Non-pigmented ciliary epithelial cell (primary cell): ENCODE measurements around the gene RGMB.
A peak's percentile ranks its signal among the peaks of the same experiment; 100 is the strongest.
"Not testable (repeated sequence)": the region's sequence is repeated elsewhere in the genome, so short reads cannot be mapped to it uniquely, and the experiment has no call there.

Experiments used
- DNase-seq: peaks from one replicate; pipeline ENCODE4 v3.0.0-alpha.2; 2010; ENCODE audit warnings: low read depth

RGMB gene, protein sequence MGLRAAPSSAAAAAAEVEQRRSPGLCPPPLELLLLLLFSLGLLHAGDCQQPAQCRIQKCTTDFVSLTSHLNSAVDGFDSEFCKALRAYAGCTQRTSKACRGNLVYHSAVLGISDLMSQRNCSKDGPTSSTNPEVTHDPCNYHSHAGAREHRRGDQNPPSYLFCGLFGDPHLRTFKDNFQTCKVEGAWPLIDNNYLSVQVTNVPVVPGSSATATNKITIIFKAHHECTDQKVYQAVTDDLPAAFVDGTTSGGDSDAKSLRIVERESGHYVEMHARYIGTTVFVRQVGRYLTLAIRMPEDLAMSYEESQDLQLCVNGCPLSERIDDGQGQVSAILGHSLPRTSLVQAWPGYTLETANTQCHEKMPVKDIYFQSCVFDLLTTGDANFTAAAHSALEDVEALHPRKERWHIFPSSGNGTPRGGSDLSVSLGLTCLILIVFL

DNA sequence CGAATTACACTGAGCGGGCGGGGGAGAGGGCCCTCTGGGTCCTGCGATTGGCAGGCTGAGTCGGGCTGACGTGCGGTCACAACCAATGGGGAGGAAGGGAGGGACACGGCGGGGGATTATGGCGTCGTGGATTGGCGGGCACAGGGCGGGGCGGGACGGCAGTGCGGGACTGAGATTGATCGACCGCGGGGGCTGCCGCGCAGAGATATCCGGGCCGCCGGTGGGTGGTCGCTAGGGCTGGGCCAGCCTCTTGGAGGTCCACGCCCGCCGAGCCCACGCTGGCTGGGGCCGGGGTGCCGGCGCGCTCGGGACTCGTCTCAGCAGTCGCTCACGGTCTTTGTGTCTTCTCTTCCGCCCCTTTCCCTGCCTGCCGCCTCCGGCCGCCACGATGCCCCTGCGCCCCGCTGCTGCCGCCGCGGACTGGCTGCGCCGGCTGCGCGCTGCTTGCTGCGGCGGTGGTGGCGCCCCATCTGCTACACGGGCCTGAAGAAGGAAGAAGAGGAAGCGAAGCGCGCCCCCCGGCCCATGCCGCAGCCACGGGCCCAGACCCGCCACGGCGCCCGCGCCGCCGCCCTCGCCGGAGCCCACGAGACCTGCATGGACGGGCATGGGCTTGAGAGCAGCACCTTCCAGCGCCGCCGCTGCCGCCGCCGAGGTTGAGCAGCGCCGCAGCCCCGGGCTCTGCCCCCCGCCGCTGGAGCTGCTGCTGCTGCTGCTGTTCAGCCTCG lies at the start of gene RGMB:
Gene RGMB (plus strand): TSS at position 200 of the 728 bp plus-strand sequence. CDS start 408 bp downstream, at position 608.
- peak; percentile 98 for DNase-seq

DNA sequence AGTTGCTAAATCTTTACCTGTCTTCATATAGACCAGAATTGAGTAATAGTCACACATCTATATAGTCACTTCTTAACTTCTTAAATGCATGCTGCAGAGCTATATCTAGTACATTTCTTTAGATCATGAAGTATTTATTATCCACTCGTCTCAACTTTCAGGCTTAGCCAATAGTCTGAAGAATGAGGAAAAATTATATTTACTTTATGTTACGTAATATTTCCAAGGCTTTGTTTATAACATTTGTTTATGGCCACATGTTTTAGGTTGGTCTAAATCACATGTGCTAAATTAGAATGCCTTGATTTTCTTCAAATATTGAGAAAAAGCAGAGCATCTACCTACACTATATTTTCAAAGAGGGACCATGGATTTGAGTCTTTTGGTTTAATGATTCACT lies 47.2 kb upstream of the RGMB start:
- DNase-seq, result no peak

DNA sequence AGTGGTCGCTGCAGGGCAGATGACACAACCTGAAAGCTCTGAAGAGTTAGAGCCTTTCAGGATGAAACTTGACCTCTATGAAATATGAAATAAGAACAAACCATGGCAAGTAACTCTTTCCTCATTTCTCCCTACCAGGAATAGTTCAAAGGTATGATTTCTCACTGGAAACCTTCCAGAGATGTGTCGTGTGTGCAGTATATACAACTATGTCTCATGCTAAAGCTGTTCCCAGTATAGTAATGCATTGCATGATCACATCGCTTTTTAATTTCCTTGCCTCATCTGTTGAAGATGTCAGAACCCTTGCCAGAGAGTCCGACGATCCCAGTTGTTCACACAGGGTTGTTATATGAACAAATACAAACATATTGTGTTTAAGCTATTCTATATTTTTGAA lies 45.8 kb upstream of the RGMB start:
- no peak for DNase-seq

DNA sequence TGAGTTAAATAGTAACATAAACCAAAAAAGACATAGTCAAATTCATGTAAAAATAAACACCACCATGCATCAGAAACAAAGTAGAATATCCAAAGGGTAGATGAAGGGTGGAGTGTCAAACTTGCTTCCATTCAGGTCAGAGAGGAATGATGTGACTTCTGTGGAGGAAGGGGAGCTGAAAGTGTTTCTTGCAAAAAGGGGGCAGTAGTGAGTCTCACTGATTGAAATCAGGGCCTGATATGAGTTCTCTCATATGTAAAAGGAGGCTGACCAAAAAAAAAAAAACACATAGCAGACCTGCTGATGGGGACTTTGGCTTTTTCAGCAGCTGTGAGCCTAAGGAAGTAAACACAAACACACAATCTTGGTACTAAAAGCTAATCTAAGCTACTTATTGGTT lies 38.8 kb upstream of the RGMB start:
- DNase-seq, result no peak

DNA sequence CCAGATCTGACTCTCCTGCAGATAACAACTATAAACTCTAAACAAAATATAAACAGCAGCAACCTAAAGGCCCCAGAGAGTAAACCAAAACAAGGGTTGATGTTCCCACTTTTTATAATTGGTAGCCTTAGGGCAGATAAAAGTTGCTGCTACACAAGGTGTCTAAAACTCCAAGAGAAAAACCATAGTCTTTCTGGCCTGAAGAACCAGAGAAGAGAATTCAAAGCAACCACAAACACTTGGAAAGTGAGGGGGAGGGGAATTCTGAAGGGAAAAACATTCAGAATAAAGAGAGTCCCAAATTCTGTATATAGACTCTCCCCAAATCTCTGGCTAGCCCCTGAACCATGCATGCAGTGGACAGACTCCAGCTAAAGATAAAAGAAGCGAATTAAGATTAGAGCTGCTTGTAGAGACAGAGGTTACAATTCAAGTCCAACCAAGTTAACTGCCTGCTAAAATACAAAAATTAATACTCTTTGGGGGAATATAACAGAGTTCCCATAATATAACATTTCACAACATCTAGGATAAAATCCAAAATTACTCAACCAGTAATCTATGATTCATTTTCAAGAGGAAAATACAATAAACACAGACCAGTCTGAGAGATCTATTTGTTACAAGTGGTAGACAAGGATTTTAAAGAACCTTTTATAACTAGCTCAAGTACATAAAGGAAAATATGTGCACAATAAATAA lies 37.5 kb upstream of the RGMB start:
- no peak for DNase-seq

DNA sequence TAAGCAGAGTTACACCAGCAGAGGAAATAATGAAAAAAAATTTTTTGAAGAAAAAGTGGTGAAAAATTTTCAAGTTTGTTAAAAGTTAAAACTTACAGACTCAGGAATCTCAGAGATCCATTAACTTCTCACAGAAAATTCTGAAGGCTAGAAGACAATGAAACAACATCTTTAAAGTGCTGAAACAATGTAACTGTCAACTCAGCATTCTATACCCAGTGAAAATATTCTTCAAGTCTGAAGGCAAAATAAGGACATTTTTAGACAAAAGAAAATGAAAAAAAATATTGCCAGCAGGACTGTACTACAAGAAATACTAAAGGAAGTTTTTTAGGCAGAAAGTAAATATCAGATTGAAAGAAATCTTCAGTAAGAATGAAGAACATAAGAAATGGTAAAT lies 36.7 kb upstream of the RGMB start:
- no peak for DNase-seq

DNA sequence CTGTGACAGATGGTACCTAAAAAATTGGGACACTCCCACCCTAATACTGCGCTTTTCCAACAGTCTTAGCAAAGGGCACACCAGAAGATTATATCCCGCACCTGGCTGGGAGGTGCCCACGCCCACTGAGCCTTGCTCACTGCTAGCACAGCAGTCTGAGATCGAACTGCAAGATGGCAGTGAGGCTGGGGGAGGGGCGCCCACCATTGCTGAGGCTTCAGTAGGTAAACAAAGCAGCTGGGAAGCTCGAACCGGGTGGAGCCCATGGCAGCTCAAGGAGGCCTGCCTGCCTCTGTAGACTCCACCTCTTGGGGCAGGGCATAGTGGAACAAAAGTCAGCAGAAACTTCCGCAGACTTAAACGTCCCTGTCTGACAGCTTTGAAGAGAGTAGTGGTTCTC lies 36.0 kb upstream of the RGMB start:
- DNase-seq, result not testable (repeated sequence)

DNA sequence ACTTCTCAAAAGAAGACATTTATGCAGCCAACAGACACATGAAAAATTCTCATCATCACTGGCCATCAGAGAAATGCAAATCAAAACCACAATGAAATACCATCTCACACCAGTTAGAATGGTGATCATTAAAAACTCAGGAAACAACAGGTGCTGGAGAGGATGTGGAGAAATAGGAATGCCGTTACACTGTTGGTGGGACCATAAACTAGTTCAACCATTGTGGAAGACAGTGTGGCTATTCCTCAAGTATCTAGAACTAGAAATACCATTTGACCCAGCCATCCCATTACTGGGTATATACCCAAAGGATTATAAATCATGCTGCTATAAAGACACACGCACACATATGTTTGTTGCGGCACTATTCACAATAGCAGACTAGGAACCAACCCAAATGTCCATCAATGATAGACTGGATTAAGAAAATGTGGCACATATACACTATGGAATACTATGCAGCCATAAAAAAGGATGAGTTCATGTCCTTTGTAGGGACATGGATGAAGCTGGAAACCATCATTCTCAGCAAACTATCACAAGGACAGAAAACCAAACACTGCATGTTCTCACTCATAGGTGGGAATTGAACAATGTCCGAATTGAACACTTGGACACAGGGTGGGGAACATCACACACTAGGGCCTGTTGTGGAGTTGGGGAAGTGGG lies 34.8 kb upstream of the RGMB start:
- DNase-seq, result not testable (repeated sequence)

DNA sequence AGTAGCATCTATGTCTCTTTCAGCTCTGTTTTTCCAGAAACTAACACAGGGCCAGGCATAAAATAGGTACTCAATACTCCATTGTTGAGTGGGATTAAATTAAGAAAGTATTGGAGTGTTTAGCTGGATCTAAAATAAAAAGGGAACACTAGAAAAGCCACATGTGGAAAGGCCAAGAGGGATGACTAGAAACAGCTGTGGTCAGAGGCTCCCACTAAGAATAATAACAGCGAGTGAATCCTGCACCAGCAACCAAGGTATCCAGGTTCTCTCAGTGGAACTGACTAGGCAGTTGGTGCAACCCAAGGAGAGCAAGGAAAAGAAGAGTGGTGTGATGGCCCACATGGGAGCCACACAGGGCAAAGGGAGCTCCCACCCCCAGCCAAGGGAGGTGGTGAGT lies 31.5 kb upstream of the RGMB start:
- no peak for DNase-seq

DNA sequence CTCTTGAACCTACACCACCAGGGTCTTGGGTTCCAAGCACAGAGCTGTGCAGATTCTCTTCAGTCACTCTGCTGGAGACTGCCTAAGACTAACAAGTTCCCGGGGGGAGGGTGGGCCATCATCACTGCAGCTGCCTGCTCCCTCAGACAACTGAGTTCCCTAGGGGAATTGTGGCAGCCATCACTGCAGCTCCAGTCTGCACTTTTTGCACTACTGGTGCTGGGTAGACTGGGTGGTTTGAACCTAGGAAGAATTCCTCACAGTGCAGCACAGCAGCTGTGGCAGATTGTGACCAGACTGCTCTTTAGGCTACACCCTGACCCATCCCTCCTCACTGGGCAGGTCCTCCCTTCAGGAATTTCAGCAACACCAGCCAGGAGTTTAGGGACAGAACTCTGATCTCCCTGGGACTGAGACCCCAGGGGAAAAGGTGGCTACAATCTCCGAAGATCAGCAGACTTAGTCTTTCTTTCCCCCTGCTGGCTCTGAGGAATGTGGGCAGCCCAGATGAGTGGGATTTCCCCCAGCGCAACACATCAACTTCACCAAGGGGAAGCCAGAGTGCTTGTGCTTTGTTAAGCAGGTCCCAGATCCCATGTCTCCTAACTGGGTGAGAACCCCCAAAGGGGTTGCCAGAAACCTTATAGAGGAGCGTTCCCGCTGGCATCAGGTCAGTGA lies 30.9 kb upstream of the RGMB start:
- DNase-seq, result no peak

DNA sequence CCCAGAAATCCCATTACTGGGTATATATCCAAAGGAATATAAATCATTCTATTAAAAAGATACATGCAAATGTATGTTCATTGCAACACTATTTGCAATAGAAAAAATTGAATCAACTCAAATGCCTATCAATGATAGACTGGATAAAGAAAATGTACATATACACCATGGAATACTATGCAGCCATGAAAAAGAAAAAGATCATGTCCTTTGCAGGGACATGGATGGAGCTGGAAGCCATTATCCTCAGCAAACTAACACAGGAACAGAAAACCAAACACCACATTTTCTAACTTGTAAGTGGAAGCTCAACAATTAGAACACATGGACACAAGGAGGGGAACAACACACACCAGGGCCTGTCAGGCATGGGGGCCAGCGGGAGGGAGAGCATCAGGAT lies 25.2 kb upstream of the RGMB start:
- DNase-seq, result not testable (repeated sequence)

DNA sequence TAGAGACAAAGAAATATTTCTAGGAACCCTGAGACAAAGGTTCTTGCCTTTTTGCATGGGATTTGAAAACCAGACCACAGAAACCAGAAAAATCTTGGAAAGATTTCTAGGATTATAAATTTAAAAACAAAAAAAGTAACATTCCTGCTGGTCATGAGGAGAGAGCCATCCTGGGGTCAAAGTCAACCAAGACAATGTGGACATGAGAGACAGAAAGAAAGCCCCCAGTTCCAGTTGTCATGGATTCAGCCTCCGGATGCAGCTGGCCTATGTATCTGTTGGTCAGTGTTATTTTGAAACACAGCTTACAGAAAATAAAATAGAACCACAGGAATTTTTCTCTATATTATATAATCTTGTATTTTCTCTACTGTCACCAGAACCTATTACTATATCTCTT lies 24.4 kb upstream of the RGMB start:
- no peak for DNase-seq

DNA sequence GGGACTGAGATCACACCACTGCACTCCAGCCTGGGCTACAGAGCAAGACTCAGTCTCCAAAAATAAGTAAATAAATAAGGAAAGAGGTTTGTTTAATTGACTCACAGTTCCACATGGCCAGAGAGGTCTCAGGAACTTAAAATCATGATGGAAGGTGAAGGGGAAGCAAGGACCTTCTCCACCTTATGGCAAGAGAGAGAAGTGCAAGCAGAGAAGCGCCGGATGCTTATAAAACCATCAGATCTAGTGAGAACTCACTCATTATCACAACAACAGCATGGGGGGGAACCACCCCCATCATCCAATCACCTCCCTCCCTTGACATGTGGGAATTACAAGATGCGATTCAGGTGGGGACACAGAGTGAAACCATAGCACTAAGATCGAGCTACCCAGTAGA lies 22.8 kb upstream of the RGMB start:
- no peak for DNase-seq

DNA sequence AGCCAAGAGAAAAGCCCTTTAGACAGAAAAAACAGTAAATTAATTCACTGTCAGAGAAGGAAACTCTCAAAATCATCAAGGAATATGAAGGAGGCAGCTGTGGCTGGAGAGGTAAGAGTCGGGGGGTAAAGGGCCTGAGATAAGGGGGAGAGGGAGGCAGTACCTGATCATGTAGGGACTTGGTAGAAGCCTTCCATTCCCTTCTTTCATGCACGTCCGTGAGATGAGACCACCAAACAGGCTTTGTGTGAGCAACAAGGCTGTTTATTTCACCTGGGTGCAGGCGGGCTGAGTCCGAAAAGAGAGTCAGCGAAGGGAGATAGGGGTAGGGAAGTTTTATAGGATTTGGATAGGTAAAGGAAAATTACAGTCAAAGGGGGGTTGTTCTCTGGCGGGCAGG lies 21.1 kb upstream of the RGMB start:
- DNase-seq, result not testable (repeated sequence)

DNA sequence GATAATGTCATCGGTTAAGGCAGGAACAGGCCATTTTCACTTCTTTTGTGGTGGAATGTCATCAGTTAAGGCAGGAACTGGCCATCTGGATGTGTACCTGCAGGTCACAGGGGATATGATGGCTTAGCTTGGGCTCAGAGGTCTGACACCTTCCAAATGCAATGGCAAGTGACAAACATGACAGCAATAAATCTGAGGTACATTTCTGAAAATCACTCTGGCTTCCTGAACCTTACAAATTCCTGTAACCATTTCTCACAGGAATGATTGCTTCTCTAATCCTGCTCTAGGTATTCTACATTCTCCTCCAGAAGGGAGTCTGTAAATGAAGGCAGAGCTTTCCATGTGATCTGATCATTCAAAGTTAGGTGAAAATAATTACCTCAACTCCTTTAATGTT lies 20.7 kb upstream of the RGMB start:
- not testable (repeated sequence) for DNase-seq

DNA sequence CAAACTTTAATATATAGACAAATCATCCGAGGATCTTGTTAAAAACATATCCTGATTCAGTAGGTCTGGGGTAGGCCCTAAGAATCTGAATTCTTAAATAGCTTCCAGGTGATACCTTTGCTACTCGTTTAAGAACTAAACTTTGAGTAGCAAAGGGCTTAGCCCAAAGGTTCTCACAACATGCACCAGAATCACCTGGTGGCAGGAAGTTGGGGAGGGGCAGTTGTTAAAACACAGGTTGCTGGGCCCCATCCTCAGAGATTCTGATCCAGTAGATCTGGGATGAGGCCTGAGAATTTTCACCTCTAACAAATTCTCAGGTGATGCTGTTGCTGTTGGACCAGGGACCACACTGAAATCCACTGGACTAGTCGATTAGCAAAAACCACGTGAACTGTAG lies 20.0 kb upstream of the RGMB start:
- no peak for DNase-seq

DNA sequence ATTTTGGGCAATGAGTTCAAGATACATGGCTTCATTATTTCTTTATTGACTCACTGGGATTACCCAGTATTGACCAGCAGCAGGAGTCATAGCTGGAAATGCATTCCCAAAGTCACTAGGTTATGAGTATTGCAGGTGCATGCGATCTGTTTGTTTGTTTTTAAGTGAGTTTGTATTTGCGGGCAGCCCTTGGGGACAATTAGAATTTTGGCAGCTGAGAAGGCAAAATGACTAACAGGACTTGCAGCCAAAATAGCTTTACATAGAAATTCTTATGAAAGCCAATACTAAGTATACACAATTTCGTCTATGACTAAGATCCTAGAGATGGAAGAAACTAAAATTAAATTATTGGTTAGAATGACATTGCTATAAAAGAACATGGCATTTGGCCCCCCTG lies 18.1 kb upstream of the RGMB start:
- no peak for DNase-seq

DNA sequence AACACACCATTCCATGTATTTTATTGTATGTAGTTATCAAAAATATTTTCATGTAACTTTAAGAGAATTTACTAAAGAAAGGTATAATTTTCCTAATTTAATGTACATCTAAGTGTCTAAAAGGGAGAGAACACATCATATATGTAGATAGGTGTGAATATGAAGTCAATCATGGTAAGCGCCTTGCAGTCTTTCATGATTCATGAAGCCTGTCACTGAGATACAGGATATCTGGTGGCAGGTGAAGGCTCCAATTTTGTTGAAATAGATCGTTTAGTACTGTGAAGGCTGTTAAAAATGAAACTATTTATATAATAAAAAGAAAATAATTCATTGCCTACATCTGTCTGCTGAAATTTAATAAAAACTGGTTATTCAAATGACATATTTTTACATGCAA lies 15.5 kb upstream of the RGMB start:
- no peak for DNase-seq

DNA sequence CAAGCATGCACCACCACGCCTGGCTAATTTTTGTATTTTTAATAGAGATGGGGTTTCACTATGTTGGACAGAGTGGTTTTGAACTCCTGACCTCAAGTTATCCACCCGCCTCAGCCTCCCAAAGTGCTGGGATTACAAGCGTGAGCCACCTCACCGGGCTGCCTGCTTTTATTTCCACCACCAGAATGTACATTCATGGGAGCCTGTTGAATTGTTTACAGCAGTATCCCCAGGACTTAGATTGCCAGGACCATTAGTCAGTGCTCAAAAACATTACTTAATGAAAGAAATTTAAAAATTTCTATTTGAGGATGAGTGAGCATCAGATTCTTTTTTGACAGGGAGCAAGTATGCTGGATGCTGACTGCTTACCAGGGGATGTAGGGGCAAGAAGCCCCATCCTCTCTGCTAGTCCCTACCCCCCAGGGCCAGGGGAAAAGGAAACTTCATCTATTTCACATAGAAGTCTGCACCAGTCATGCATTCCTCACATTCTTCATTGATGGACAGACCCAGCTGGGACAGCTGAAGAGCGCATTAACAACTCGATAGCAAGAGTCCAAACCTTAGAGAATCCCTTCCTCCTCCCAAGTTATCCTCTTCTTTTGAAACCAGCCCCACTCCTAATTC lies 10.3 kb upstream of the RGMB start:
- peak; percentile 83 for DNase-seq

DNA sequence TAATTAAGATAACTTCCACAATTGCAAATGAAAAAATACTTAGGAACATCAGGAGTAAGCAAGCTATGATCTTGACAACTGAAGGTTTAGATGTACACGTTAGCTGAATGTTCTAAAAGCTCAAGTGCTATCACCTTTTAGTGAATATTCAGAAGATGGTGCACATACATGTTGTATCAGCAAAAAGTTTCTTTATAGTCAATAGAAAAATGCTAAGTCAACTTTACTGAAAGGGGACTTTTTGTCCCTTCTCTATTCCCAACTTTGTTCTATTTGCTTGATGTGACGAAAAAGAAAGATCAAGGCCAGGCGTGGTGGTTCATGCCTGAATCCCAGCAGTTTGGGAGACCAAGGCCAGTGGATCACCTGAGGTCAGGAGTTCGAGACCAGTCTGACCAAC lies 7.6 kb upstream of the RGMB start:
- DNase-seq, result no peak

DNA sequence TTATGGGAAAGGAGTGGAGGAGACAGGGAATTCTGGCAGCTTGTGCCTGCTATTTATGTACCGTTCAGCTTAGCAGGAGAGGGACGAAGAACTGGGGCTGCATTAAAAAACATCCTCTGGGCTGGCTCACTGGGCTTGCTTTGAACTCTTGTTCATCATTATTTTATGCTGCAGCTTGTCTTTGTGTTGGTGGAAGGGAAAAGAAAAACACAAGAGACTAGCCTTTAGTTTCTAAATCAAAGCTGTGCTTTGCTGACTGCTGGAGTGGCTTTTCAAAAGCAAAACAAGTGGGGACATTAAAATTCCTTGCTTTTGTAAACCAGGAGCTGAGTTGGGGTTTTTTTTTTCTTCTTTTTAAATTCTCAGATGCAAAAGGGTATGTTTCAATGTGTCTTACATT lies 5.9 kb upstream of the RGMB start:
- no peak for DNase-seq
